SK-N-SH (cell line): ENCODE measurements around the gene IL18BP. TPM values are rescaled to one million over a fixed set of nuclear protein-coding genes. Genes with fewer than 3 reads are reported as not detected.

ENCODE experiments used
- CTCF ChIA-PET: fragments of 300-600, 350-600 bp; formaldehyde crosslinking; extraction: SDS; loops from one replicate; lab custom pipeline; 2021; lab: Yijun Ruan, JAX
- POLR2A ChIA-PET: fragments of 350-600 bp; sonication (Branson Sonifier 250); formaldehyde crosslinking; extraction: SDS; loops from one replicate; lab custom pipeline; 2020; ENCODE audit warnings: antibody characterized with exemption, inconsistent platforms; lab: Yijun Ruan, JAX
- DNase-seq: peaks from one replicate; pipeline ENCODE4 v3.0.0; 2012
- H2AFZ ChIP-seq: fragments of 200-600 bp; sonication (generic); 2 replicates; pipeline ENCODE4 v1.8.1; 2016; ENCODE audit warnings: antibody characterized with exemption, mild to moderate bottlenecking, low read depth
- H3F3A ChIP-seq: fragments of 200-600 bp; sonication (generic); replicated peaks from 2 replicates; pipeline ENCODE3; 2016; ENCODE audit warnings: antibody characterized with exemption, mild to moderate bottlenecking; ENCODE audit not compliant: insufficient read depth
- H3K27ac ChIP-seq, 2 experiments: fragments of 200-500 bp in 1 of 2; fragments of 200-600 bp in 1 of 2; sonication (Bioruptor generic) in 1 of 2; sonication (generic), shearing (Covaris generic) in 1 of 2; 2 replicates each; pipeline versions ENCODE4 v1.5.1 to v1.6.1; 2014 to 2016; ENCODE audit warnings: low read depth in 2 of 2, inconsistent platforms in 1 of 2, low read length in 1 of 2, mild to moderate bottlenecking in 1 of 2, mixed read lengths in 1 of 2
- H3K27me3 ChIP-seq: fragments of 200-600 bp; sonication (generic), shearing (Covaris generic); 2 replicates; pipeline ENCODE4 v1.6.1; 2016; ENCODE audit warnings: mixed run types; ENCODE audit not compliant: insufficient read depth
- H3K36me3 ChIP-seq, 2 experiments: fragments of 200-500 bp in 1 of 2; fragments of 200-600 bp in 1 of 2; sonication (Bioruptor generic) in 1 of 2; sonication (generic) in 1 of 2; replicated peaks in 1 of 2; 2 replicates each; pipeline versions ENCODE3 to v1.5.1; 2014 to 2016; ENCODE audit warnings: low read length in 1 of 2, mild to moderate bottlenecking in 1 of 2; ENCODE audit not compliant: insufficient read depth in 2 of 2, control insufficient read depth in 1 of 2
- H3K4me1 ChIP-seq, 2 experiments: fragments of 200-500 bp in 1 of 2; fragments of 200-600 bp in 1 of 2; sonication (Bioruptor generic) in 1 of 2; sonication (generic), shearing (Covaris generic) in 1 of 2; 2 replicates each; pipeline versions ENCODE4 v1.5.1 to v1.6.1; 2014 to 2016; ENCODE audit warnings: low read depth in 1 of 2, low read length in 1 of 2, mixed run types in 1 of 2; ENCODE audit not compliant: insufficient read depth in 2 of 2, control insufficient read depth in 1 of 2
- H3K4me2 ChIP-seq: fragments of 200-600 bp; sonication (generic), shearing (Covaris generic); 2 replicates; pipeline ENCODE4 v1.6.1; 2017; ENCODE audit warnings: mixed run types
- H3K4me3 ChIP-seq, 2 experiments: fragments of 200-500 bp in 1 of 2; fragments of 200-600 bp in 1 of 2; sonication (Bioruptor generic) in 1 of 2; sonication (generic), shearing (Covaris generic) in 1 of 2; 2 replicates each; pipeline versions ENCODE4 v1.5.1 to v1.8.1; 2014 to 2016; ENCODE audit warnings: low read depth in 2 of 2, inconsistent platforms in 1 of 2, low read length in 1 of 2, mild to moderate bottlenecking in 1 of 2, mixed read lengths in 1 of 2, moderate library complexity in 1 of 2
- H3K79me2 ChIP-seq: fragments of 200-600 bp; sonication (generic); 2 replicates; pipeline ENCODE4 v1.8.1; 2017; ENCODE audit warnings: mild to moderate bottlenecking; ENCODE audit not compliant: insufficient read depth
- H3K9ac ChIP-seq: fragments of 200-600 bp; sonication (generic); 2 replicates; pipeline ENCODE4 v1.6.1; 2017; ENCODE audit warnings: mixed run types
- H3K9me2 ChIP-seq: fragments of 200-600 bp; sonication (generic); 2 replicates; pipeline ENCODE4 v1.6.1; 2017; ENCODE audit warnings: mixed run types
- H3K9me3 ChIP-seq: fragments of 200-600 bp; sonication (generic); 2 replicates; pipeline ENCODE4 v1.6.1; 2017; ENCODE audit warnings: mixed run types, mild to moderate bottlenecking, moderate library complexity
- H4K20me1 ChIP-seq: fragments of 200-600 bp; sonication (generic); 2 replicates; pipeline ENCODE4 v1.6.1; 2017; ENCODE audit warnings: mild to moderate bottlenecking, mixed run types; ENCODE audit not compliant: insufficient read depth
- CHD2 ChIP-seq: fragments of 150-350 bp; IDR thresholded peaks from 2 replicates; pipeline ENCODE4 v1.6.1; 2018; ENCODE audit warnings: low read length; ENCODE audit not compliant: partially characterized antibody
- ELF1 ChIP-seq: IDR thresholded peaks from 2 replicates; pipeline ENCODE4 v1.4.0; 2012
- GABPA ChIP-seq: IDR thresholded peaks from 2 replicates; pipeline ENCODE4 v1.4.0; 2012; ENCODE audit warnings: low read depth, mild to moderate bottlenecking
- POLR2AphosphoS5 ChIP-seq: IDR thresholded peaks from 2 replicates; pipeline ENCODE4 v1.6.1; 2012; ENCODE audit warnings: low read depth, low read length
- RFX5 ChIP-seq: IDR thresholded peaks from 2 replicates; pipeline ENCODE4 v1.6.1; 2012; ENCODE audit warnings: mild to moderate bottlenecking, improper control_type of control experiment, low read length
- YY1 ChIP-seq: IDR thresholded peaks from 2 replicates; pipeline ENCODE4 v1.4.0; 2012; ENCODE audit warnings: low read depth, mild to moderate bottlenecking
- WGBS: methylation state at CpG from one replicate; pipeline ENCODE4 v1.1.6; 2017; ENCODE audit warnings: low lambda C conversion rate; 5-methylcytosine and 5-hydroxymethylcytosine counted together
- polyA plus RNA-seq, 3 experiments: library from polyadenylated mRNA; depleted of rRNA; stranded (reverse); fragments of >200 nt; gene quantifications; 2 replicates each; pipeline ENCODE4 v1.2.3, GENCODE V29; 2012
- TF ChIP-seq, protein P1 (sequence below): fragments of 150-350 bp; IDR thresholded peaks from 2 replicates; pipeline ENCODE4 v1.6.1; 2017; ENCODE audit warnings: antibody characterized with exemption, low read length, low read depth, borderline replicate concordance
- TF ChIP-seq, protein P2 (sequence below): IDR thresholded peaks from 2 replicates; pipeline ENCODE4; 2012
- TF ChIP-seq, protein P3 (sequence below): IDR thresholded peaks from 2 replicates; pipeline ENCODE4 v1.4.0; 2012; ENCODE audit warnings: low read depth, borderline replicate concordance
- TF ChIP-seq, protein P4 (sequence below): IDR thresholded peaks from 2 replicates; pipeline ENCODE4 v1.6.1; 2012; ENCODE audit warnings: mild to moderate bottlenecking, low read depth, low read length, moderate library complexity
- TF ChIP-seq, protein P5 (sequence below): IDR thresholded peaks from 2 replicates; pipeline ENCODE4 v1.4.0; 2012; ENCODE audit warnings: low read depth
- TF ChIP-seq, protein P6 (sequence below): fragments of 200-600 bp; sonication (generic); IDR thresholded peaks from 2 replicates; pipeline ENCODE4 v1.6.1; 2017; ENCODE audit warnings: antibody characterized with exemption, mild to moderate bottlenecking, moderate library complexity
- TF ChIP-seq, protein P7 (sequence below): IDR thresholded peaks from 2 replicates; pipeline ENCODE4 v1.4.0; 2012; ENCODE audit warnings: low read depth, borderline replicate concordance

Gene IL18BP
- polyA plus RNA-seq, 1 of the 3 experiments (the other 2 are of a cell fraction) = 5.0 TPM

DNA sequence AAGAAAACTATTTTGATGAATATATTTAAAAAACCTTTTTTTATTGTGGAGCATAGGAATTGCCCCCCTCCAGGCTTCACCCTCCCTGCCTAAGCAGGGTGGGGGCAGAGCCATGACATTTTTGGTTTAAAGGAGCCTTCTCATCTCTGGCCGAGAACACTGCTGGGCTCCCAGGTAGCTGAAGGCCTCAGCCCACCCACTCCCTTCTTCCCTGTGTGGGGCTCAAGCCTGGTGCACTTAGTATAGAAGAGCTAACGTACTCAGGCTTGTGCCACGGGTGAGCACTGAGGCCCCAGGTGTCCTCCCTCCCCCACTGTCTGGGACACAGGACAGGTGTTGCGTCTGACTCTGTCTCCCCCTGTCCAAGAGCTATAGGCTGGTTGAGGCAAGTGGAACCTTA is 2.2 kb upstream of the IL18BP start:
- POLR2A ChIA-PET = no interaction called here
- CTCF ChIA-PET = interaction anchor here (2.0 to 4.2 kb wide), 2 partner anchors 19 to 94 kb away, joined by 7 to 26 read pairs; no protein-coding TSS in a partner anchor

DNA sequence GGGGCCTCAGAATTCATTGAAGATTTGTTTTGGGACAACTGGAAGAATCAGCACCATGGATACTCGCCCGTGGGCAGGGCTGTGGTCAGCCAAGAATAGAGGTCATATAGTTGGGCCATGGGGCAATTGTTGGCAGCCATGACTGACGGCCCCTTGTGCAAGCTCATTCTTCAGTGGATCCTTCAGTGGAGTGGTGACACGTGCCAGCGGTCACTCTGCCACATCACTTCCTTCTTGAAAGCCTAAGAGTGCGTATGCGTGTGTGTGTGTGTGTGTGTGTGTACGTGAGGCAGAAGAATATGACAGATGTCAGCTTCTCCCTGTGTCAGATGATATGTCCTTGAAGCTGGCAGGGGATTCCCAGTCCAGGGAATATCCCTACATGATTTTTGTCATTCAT is 1.8 kb upstream of the IL18BP start:
- Histone ChIP-seq H3K4me3 (no peak overlapping the region), H3K9me3 (no peaks in the 10 kb centered on the region), H4K20me1 (no peaks in the 10 kb centered on the region), H3K27me3 (no peaks in the 10 kb centered on the region), H3K79me2 (no peaks in the 10 kb centered on the region), H3K36me3 (peaks cover 0 to 31% of the 10 kb centered on the region in 2 experiments), H3K4me1 (peaks cover 0 to 10% of the 10 kb centered on the region in 2 experiments; a peak in 1 of 4 replicates), H2AFZ (no peak overlapping the region), H3K4me2 (no peak overlapping the region), H3K9me2 (no peaks in the 10 kb centered on the region), H3K27ac (no peak overlapping the region; a peak in 1 of 4 replicates), H3K9ac (no peak overlapping the region), H3F3A (peaks cover 2% of the 10 kb centered on the region)
- 95% methylated on average over 8 of the region's 8 CpGs for WGBS
- TF ChIP-seq GABPA = no peak
- TF ChIP-seq ELF1 = no peak
- TF ChIP-seq, protein P1, sequence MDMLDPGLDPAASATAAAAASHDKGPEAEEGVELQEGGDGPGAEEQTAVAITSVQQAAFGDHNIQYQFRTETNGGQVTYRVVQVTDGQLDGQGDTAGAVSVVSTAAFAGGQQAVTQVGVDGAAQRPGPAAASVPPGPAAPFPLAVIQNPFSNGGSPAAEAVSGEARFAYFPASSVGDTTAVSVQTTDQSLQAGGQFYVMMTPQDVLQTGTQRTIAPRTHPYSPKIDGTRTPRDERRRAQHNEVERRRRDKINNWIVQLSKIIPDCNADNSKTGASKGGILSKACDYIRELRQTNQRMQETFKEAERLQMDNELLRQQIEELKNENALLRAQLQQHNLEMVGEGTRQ = no peak
- TF ChIP-seq, protein P2, sequence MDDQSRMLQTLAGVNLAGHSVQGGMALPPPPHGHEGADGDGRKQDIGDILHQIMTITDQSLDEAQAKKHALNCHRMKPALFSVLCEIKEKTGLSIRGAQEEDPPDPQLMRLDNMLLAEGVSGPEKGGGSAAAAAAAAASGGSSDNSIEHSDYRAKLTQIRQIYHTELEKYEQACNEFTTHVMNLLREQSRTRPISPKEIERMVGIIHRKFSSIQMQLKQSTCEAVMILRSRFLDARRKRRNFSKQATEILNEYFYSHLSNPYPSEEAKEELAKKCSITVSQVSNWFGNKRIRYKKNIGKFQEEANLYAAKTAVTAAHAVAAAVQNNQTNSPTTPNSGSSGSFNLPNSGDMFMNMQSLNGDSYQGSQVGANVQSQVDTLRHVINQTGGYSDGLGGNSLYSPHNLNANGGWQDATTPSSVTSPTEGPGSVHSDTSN = no peak
- TF ChIP-seq, protein P3, sequence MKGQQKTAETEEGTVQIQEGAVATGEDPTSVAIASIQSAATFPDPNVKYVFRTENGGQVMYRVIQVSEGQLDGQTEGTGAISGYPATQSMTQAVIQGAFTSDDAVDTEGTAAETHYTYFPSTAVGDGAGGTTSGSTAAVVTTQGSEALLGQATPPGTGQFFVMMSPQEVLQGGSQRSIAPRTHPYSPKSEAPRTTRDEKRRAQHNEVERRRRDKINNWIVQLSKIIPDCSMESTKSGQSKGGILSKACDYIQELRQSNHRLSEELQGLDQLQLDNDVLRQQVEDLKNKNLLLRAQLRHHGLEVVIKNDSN = no peak
- TF ChIP-seq RFX5 = no peak
- no peak for TF ChIP-seq POLR2AphosphoS5
- TF ChIP-seq, protein P4, sequence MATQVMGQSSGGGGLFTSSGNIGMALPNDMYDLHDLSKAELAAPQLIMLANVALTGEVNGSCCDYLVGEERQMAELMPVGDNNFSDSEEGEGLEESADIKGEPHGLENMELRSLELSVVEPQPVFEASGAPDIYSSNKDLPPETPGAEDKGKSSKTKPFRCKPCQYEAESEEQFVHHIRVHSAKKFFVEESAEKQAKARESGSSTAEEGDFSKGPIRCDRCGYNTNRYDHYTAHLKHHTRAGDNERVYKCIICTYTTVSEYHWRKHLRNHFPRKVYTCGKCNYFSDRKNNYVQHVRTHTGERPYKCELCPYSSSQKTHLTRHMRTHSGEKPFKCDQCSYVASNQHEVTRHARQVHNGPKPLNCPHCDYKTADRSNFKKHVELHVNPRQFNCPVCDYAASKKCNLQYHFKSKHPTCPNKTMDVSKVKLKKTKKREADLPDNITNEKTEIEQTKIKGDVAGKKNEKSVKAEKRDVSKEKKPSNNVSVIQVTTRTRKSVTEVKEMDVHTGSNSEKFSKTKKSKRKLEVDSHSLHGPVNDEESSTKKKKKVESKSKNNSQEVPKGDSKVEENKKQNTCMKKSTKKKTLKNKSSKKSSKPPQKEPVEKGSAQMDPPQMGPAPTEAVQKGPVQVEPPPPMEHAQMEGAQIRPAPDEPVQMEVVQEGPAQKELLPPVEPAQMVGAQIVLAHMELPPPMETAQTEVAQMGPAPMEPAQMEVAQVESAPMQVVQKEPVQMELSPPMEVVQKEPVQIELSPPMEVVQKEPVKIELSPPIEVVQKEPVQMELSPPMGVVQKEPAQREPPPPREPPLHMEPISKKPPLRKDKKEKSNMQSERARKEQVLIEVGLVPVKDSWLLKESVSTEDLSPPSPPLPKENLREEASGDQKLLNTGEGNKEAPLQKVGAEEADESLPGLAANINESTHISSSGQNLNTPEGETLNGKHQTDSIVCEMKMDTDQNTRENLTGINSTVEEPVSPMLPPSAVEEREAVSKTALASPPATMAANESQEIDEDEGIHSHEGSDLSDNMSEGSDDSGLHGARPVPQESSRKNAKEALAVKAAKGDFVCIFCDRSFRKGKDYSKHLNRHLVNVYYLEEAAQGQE = no peak
- TF ChIP-seq, protein P5, sequence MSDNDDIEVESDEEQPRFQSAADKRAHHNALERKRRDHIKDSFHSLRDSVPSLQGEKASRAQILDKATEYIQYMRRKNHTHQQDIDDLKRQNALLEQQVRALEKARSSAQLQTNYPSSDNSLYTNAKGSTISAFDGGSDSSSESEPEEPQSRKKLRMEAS = no peak
- TF ChIP-seq CHD2 = no peak
- TF ChIP-seq, protein P6, sequence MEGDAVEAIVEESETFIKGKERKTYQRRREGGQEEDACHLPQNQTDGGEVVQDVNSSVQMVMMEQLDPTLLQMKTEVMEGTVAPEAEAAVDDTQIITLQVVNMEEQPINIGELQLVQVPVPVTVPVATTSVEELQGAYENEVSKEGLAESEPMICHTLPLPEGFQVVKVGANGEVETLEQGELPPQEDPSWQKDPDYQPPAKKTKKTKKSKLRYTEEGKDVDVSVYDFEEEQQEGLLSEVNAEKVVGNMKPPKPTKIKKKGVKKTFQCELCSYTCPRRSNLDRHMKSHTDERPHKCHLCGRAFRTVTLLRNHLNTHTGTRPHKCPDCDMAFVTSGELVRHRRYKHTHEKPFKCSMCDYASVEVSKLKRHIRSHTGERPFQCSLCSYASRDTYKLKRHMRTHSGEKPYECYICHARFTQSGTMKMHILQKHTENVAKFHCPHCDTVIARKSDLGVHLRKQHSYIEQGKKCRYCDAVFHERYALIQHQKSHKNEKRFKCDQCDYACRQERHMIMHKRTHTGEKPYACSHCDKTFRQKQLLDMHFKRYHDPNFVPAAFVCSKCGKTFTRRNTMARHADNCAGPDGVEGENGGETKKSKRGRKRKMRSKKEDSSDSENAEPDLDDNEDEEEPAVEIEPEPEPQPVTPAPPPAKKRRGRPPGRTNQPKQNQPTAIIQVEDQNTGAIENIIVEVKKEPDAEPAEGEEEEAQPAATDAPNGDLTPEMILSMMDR = no peak
- TF ChIP-seq, protein P7, sequence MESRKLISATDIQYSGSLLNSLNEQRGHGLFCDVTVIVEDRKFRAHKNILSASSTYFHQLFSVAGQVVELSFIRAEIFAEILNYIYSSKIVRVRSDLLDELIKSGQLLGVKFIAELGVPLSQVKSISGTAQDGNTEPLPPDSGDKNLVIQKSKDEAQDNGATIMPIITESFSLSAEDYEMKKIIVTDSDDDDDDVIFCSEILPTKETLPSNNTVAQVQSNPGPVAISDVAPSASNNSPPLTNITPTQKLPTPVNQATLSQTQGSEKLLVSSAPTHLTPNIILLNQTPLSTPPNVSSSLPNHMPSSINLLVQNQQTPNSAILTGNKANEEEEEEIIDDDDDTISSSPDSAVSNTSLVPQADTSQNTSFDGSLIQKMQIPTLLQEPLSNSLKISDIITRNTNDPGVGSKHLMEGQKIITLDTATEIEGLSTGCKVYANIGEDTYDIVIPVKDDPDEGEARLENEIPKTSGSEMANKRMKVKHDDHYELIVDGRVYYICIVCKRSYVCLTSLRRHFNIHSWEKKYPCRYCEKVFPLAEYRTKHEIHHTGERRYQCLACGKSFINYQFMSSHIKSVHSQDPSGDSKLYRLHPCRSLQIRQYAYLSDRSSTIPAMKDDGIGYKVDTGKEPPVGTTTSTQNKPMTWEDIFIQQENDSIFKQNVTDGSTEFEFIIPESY = no peak
- POLR2A ChIA-PET = no interaction called here
- CTCF ChIA-PET = interaction anchor here (2.0 to 4.2 kb wide), 2 partner anchors 19 to 94 kb away, joined by 7 to 26 read pairs; no protein-coding TSS in a partner anchor
- DNase-seq = no peak

More for the DNA sequence above, 2.2 kb upstream of the IL18BP start:
- Histone ChIP-seq H3K79me2 (no peaks in the 10 kb centered on the region), H3K9me2 (no peaks in the 10 kb centered on the region), H3F3A (no peaks in the 10 kb centered on the region), H3K4me3 (no peak overlapping the region), H2AFZ (no peak overlapping the region), H3K9me3 (no peaks in the 10 kb centered on the region), H3K4me2 (no peak overlapping the region), H3K4me1 (peaks cover 0 to 10% of the 10 kb centered on the region in 2 experiments; a peak in 1 of 4 replicates), H3K27me3 (no peaks in the 10 kb centered on the region), H3K36me3 (peaks cover 0 to 28% of the 10 kb centered on the region in 2 experiments), H3K27ac (no peak overlapping the region; a peak in 1 of 4 replicates), H4K20me1 (no peaks in the 10 kb centered on the region), H3K9ac (no peak overlapping the region)
- WGBS = 100% methylated on average over 1 of the region's 4 CpGs
- TF ChIP-seq, protein P5 = no peak
- no peak for TF ChIP-seq YY1
- no peak for DNase-seq
